Mononuclear cell (primary cell): ENCODE results near the gene TRMT1. TPM values are rescaled to one million over a fixed set of nuclear protein-coding genes. Genes with fewer than 3 reads are reported as not detected.

Experiments used
- H3K27me3 ChIP-seq: 2 replicates; pipeline ENCODE4 v1.6.0; 2011; ENCODE audit warnings: low read length, control low read depth; ENCODE audit not compliant: insufficient read depth
- H3K4me1 ChIP-seq: 2 replicates; pipeline ENCODE4 v1.5.1; 2011; ENCODE audit warnings: mild to moderate bottlenecking, low read length, control low read depth; ENCODE audit not compliant: insufficient read depth
- H3K4me3 ChIP-seq: 2 replicates; pipeline ENCODE4 v1.5.1; 2011; ENCODE audit warnings: mild to moderate bottlenecking, low read length, moderate library complexity
- H3K9me3 ChIP-seq: 2 replicates; pipeline ENCODE4 v1.5.1; 2011; ENCODE audit warnings: low read depth, mild to moderate bottlenecking, control low read depth, low read length
- total RNA-seq: library from RNA; depleted of rRNA; stranded (reverse); fragments of >200 nt; gene quantifications from one replicate; pipeline ENCODE4 v1.2.3, GENCODE V29; 2012

TRMT1 gene
- total RNA-seq, 1 donor = 30.7 TPM

- H3K9me3 ChIP-seq = no peaks in the 10 kb centered on the region
- H3K4me1 ChIP-seq = peaks cover 50% of the 10 kb centered on the region
- peak overlapping the region; percentile 49 for H3K4me3 ChIP-seq
- peaks cover 3% of the 10 kb centered on the region for H3K27me3 ChIP-seq
These were observed 21.7 kb downstream of the TRMT1 start for GRCh38 chr19:13094771-13095392.

- Histone ChIP-seq H3K27me3 (peaks cover 3% of the 10 kb centered on the region), H3K4me3 (no peak overlapping the region), H3K4me1 (peaks cover 42% of the 10 kb centered on the region), H3K9me3 (no peaks in the 10 kb centered on the region)
These were observed 22.4 kb downstream of the TRMT1 start for GRCh38 chr19:13094106-13094504.

- Histone ChIP-seq H3K4me1 (peaks cover 37% of the 10 kb centered on the region), H3K27me3 (peaks cover 3% of the 10 kb centered on the region), H3K9me3 (no peaks in the 10 kb centered on the region), H3K4me3 (no peak overlapping the region)
These were observed 23.0 kb downstream of the TRMT1 start for GRCh38 chr19:13093407-13094105.

- peaks cover 3% of the 10 kb centered on the region for H3K27me3 ChIP-seq
- H3K9me3 ChIP-seq = no peaks in the 10 kb centered on the region
- H3K4me1 ChIP-seq = peaks cover 34% of the 10 kb centered on the region
- H3K4me3 ChIP-seq = no peak overlapping the region
These were observed 23.8 kb downstream of the TRMT1 start for GRCh38 chr19:13092606-13093235.

- H3K27me3 ChIP-seq = peaks cover 3% of the 10 kb centered on the region
- no peak overlapping the region for H3K4me3 ChIP-seq
- H3K9me3 ChIP-seq = no peaks in the 10 kb centered on the region
- H3K4me1 ChIP-seq = peaks cover 31% of the 10 kb centered on the region
These were observed 24.4 kb downstream of the TRMT1 start for GRCh38 chr19:13092158-13092543.

- no peak overlapping the region for H3K4me3 ChIP-seq
- H3K4me1 ChIP-seq = peaks cover 26% of the 10 kb centered on the region
- H3K27me3 ChIP-seq = no peaks in the 10 kb centered on the region
- H3K9me3 ChIP-seq = no peaks in the 10 kb centered on the region
These were observed 25.0 kb downstream of the TRMT1 start for GRCh38 chr19:13091400-13092157.

- Histone ChIP-seq H3K27me3 (no peaks in the 10 kb centered on the region), H3K9me3 (no peaks in the 10 kb centered on the region), H3K4me3 (no peak overlapping the region), H3K4me1 (peaks cover 17% of the 10 kb centered on the region)
These were observed 25.9 kb downstream of the TRMT1 start for GRCh38 chr19:13090511-13091231.

GRCh38 chr19:13089857-13090507, 26.6 kb downstream of the TRMT1 start:
- Histone ChIP-seq H3K27me3 (no peaks in the 10 kb centered on the region), H3K4me3 (no peak overlapping the region), H3K9me3 (no peaks in the 10 kb centered on the region), H3K4me1 (peaks cover 13% of the 10 kb centered on the region)

GRCh38 chr19:13089139-13089856, 27.2 kb downstream of the TRMT1 start:
- H3K9me3 ChIP-seq = no peaks in the 10 kb centered on the region
- no peak overlapping the region for H3K4me3 ChIP-seq
- no peaks in the 10 kb centered on the region for H3K27me3 ChIP-seq

GRCh38 chr19:13087795-13088537, 28.6 kb downstream of the TRMT1 start:
- Histone ChIP-seq H3K27me3 (no peaks in the 10 kb centered on the region), H3K9me3 (no peaks in the 10 kb centered on the region), H3K4me1 (no peaks in the 10 kb centered on the region), H3K4me3 (no peak overlapping the region)

More at GRCh38 chr19:13089139-13089856, 27.2 kb downstream of the TRMT1 start:
- H3K4me1 ChIP-seq = peaks cover 6% of the 10 kb centered on the region

GRCh38 chr19:13087295-13087694, 29.2 kb downstream of the TRMT1 start:
- no peaks in the 10 kb centered on the region for H3K4me1 ChIP-seq

GRCh38 chr19:13086341-13086740, 30.2 kb downstream of the TRMT1 start:
- H3K27me3 ChIP-seq = no peaks in the 10 kb centered on the region
- no peak overlapping the region for H3K4me3 ChIP-seq
- no peaks in the 10 kb centered on the region for H3K4me1 ChIP-seq
- no peaks in the 10 kb centered on the region for H3K9me3 ChIP-seq

More at GRCh38 chr19:13087295-13087694, 29.2 kb downstream of the TRMT1 start:
- H3K27me3 ChIP-seq = no peaks in the 10 kb centered on the region
- no peak overlapping the region for H3K4me3 ChIP-seq
- no peaks in the 10 kb centered on the region for H3K9me3 ChIP-seq

- Histone ChIP-seq H3K9me3 (no peaks in the 10 kb centered on the region), H3K4me1 (no peaks in the 10 kb centered on the region), H3K4me3 (no peak overlapping the region), H3K27me3 (no peaks in the 10 kb centered on the region)
These were observed 30.9 kb downstream of the TRMT1 start for GRCh38 chr19:13085666-13086065.
